Endodermal cell (in vitro differentiated cells): ENCODE measurements around the gene ELFN2. TPM values are rescaled to one million over a fixed set of nuclear protein-coding genes. Genes with fewer than 3 reads are reported as not detected.

Source experiments
- DNase-seq: peaks from one replicate; pipeline ENCODE4 v3.0.0-alpha.2; 2017
- H3K27ac ChIP-seq: 2 replicates; pipeline ENCODE4 v1.5.1; 2013; ENCODE audit warnings: mild to moderate bottlenecking, low read depth, low read length, moderate library complexity
- H3K27me3 ChIP-seq: 2 replicates; pipeline ENCODE4 v1.6.1; 2013; ENCODE audit warnings: mild to moderate bottlenecking, low read length, moderate library complexity; ENCODE audit not compliant: insufficient read depth, control insufficient read depth, poor library complexity, severe bottlenecking
- H3K36me3 ChIP-seq: 2 replicates; pipeline ENCODE4 v1.7.0; 2013; ENCODE audit warnings: mild to moderate bottlenecking, low read length, moderate library complexity; ENCODE audit not compliant: control insufficient read depth, insufficient read depth
- H3K4me1 ChIP-seq: one replicate; pipeline ENCODE4 v1.7.0; 2013; ENCODE audit warnings: low read length; ENCODE audit not compliant: control insufficient read depth, insufficient read depth
- H3K4me3 ChIP-seq: 2 replicates; pipeline ENCODE4 v1.5.1; 2013; ENCODE audit warnings: mild to moderate bottlenecking, low read length, moderate library complexity
- H3K9ac ChIP-seq: 2 replicates; pipeline ENCODE4 v1.6.1; 2013; ENCODE audit warnings: mild to moderate bottlenecking, low read length, moderate library complexity; ENCODE audit not compliant: poor library complexity, severe bottlenecking; ENCODE audit errors: extremely low read depth
- H3K9me3 ChIP-seq: 2 replicates; pipeline ENCODE4 v1.6.1; 2013; ENCODE audit warnings: mild to moderate bottlenecking, low read length, moderate library complexity; ENCODE audit not compliant: control insufficient read depth
- H3K27ac Mint-ChIP-seq: 2 replicates; pipeline ENCODE4 v1.8.0; 2020; ENCODE audit warnings: mixed read lengths
- H3K27me3 Mint-ChIP-seq: 2 replicates; pipeline ENCODE4 v1.8.0; 2021; ENCODE audit warnings: mild to moderate bottlenecking, mixed read lengths; ENCODE audit not compliant: insufficient read depth
- H3K36me3 Mint-ChIP-seq: 2 replicates; pipeline ENCODE4 v1.8.0; 2020; ENCODE audit warnings: low read depth, mixed read lengths
- H3K4me1 Mint-ChIP-seq: 2 replicates; pipeline ENCODE4 v1.8.0; 2020; ENCODE audit warnings: mixed read lengths
- H3K4me3 Mint-ChIP-seq: 2 replicates; pipeline ENCODE4 v1.8.0; 2020; ENCODE audit warnings: mild to moderate bottlenecking, moderate library complexity, mixed read lengths
- H3K9me3 Mint-ChIP-seq: 2 replicates; pipeline ENCODE4 v1.8.0; 2020; ENCODE audit warnings: mild to moderate bottlenecking, mixed read lengths
- WGBS, 2 experiments: methylation state at CpG; one replicate each; pipeline versions ENCODE4 v1.1.5 to v1.1.7; 2013; ENCODE audit warnings: missing lambda C conversion rate in 2 of 2, mixed read lengths in 1 of 2; ENCODE audit not compliant: insufficient coverage in 1 of 2, insufficient read length in 1 of 2; 5-methylcytosine and 5-hydroxymethylcytosine counted together
- total RNA-seq, 2 donors: library from RNA; stranded (reverse); fragmentation: NEBNext Ultra II Directional in 1 of 2; extraction: Animal tissue kit (Norgen Biotek cat#: 25700) in 1 of 2; gene quantifications; 2 replicates in 1 of 2; 3 replicates in 1 of 2; pipeline ENCODE4 v1.2.1, GENCODE V29; 2021
- TF ChIP-seq, protein P1 (sequence below): fragments of 200-600 bp; sonication (generic); conservative IDR thresholded peaks from 2 replicates; pipeline ENCODE4 v1.5.0; 2021; ENCODE audit warnings: antibody characterized with exemption, mild to moderate bottlenecking

The ELFN2 gene
- total RNA-seq, 2 donors from 2014 or later: 0.40 to 0.46 TPM

DNA sequence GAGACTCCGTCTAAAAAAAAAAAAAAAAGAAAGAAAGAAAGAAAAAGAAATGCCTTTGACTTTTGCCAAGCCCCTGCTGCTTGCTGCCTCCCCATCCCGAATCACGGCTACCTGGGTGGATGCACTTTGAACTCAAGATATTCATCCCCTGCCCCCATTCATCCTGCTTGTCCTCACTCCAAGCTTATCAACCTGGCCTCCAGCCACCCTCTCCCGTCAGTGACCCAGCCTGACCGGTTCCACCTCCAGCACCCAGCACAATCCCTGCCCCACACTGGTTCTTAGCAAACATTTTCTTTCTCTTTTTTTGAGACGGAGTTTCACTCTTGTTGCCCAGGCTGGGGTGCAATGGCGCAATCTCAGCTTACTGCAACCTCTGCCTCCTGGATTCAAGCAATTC, 100.6 kb downstream of the ELFN2 start:
- H3K4me3 Mint-ChIP-seq: no peak overlapping the region
- Histone ChIP-seq H3K4me1 (peaks cover 3% of the 10 kb centered on the region), H3K4me3 (no peak overlapping the region), H3K27me3 (peaks cover 60% of the 10 kb centered on the region), H3K27ac (no peak overlapping the region), H3K36me3 (no peaks in the 10 kb centered on the region), H3K9ac (no peak overlapping the region), H3K9me3 (no peaks in the 10 kb centered on the region)
- H3K4me1 Mint-ChIP-seq: peaks cover 12% of the 10 kb centered on the region
- no peaks in the 10 kb centered on the region for H3K9me3 Mint-ChIP-seq
- 68 to 70% methylated on average over 4 to 6 of the region's 7 CpGs for WGBS, 2 experiments
- no peaks in the 10 kb centered on the region for H3K36me3 Mint-ChIP-seq
- H3K27me3 Mint-ChIP-seq: peaks cover 81% of the 10 kb centered on the region
- TF ChIP-seq, protein P1, sequence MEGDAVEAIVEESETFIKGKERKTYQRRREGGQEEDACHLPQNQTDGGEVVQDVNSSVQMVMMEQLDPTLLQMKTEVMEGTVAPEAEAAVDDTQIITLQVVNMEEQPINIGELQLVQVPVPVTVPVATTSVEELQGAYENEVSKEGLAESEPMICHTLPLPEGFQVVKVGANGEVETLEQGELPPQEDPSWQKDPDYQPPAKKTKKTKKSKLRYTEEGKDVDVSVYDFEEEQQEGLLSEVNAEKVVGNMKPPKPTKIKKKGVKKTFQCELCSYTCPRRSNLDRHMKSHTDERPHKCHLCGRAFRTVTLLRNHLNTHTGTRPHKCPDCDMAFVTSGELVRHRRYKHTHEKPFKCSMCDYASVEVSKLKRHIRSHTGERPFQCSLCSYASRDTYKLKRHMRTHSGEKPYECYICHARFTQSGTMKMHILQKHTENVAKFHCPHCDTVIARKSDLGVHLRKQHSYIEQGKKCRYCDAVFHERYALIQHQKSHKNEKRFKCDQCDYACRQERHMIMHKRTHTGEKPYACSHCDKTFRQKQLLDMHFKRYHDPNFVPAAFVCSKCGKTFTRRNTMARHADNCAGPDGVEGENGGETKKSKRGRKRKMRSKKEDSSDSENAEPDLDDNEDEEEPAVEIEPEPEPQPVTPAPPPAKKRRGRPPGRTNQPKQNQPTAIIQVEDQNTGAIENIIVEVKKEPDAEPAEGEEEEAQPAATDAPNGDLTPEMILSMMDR: no peak
- H3K27ac Mint-ChIP-seq: no peak overlapping the region
- DNase-seq: no peak

DNA sequence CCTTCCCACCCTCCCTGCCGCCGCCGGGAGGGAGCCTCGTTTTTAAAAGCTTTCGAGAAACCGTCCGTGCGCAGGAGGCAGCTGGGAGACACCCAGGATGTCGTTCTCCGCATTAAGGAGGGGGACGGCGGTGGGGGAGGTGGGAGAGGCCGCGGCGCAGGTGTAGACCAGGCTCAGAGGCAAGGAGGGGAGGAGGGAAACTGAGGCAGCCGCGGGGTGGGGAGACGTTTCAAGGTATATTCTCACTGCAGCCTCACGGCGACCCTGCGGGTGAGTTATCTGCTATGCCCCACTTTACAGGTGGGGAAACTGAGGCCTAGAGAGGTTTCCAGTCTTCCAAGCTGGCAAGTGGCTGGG, 102.3 kb downstream of the ELFN2 start:
- Mint-ChIP-seq H3K27me3 (peaks cover 75% of the 10 kb centered on the region), H3K4me1 (peaks cover 12% of the 10 kb centered on the region), H3K36me3 (no peaks in the 10 kb centered on the region), H3K27ac (no peak overlapping the region), H3K4me3 (no peak overlapping the region), H3K9me3 (no peaks in the 10 kb centered on the region)
- WGBS, 2 experiments: 10 to 38% methylated on average over 3 to 21 of the region's 21 CpGs
- Histone ChIP-seq H3K9ac (no peak overlapping the region), H3K36me3 (no peaks in the 10 kb centered on the region), H3K4me3 (peak overlapping the region; percentile 29), H3K27me3 (peaks cover 60% of the 10 kb centered on the region), H3K9me3 (no peaks in the 10 kb centered on the region), H3K4me1 (peaks cover 3% of the 10 kb centered on the region), H3K27ac (no peak overlapping the region)
- TF ChIP-seq, protein P1: no peak
- no peak for DNase-seq

- 15 to 23% methylated on average over 21 to 51 of the region's 51 CpGs for WGBS, 2 experiments
- Histone ChIP-seq H3K9me3 (no peaks in the 10 kb centered on the region), H3K9ac (no peak overlapping the region), H3K4me3 (peak overlapping the region; percentile 29), H3K27me3 (peaks cover 58% of the 10 kb centered on the region), H3K27ac (no peak overlapping the region), H3K4me1 (peaks cover 3% of the 10 kb centered on the region), H3K36me3 (no peaks in the 10 kb centered on the region)
- Mint-ChIP-seq H3K4me1 (peaks cover 16% of the 10 kb centered on the region), H3K9me3 (no peaks in the 10 kb centered on the region), H3K27me3 (peaks cover 69% of the 10 kb centered on the region), H3K27ac (no peak overlapping the region), H3K4me3 (peak overlapping the region; percentile 34), H3K36me3 (no peaks in the 10 kb centered on the region)
- TF ChIP-seq, protein P1: no peak
- peak; percentile 69 for DNase-seq
These were observed 102.8 kb downstream of the ELFN2 start for GRCh38 chr22:37324340-37325038.
